GM12878 (cell line): ENCODE data around the gene SCN4A. TPM values are rescaled to one million over a fixed set of nuclear protein-coding genes. Genes with fewer than 3 reads are reported as not detected.
A peak's percentile ranks its signal among the peaks of the same experiment; 100 is the strongest.

ENCODE experiments used
- ATAC-seq: fragments of 200-7000 bp; cut with Tn5 transposase; 3 replicates; pipeline ENCODE4 v1.9.1; 2020; ENCODE audit warnings: mild to moderate bottlenecking, moderate library complexity
- BruUV-seq: library from RNA; stranded (reverse); fragments of 400-500 nt; replicated peaks from 2 replicates; lab custom pipeline; 2021; lab: Mats Ljungman, UMichigan
- CTCF ChIA-PET: fragments of 300-600 bp; sonication (Branson Sonifier 250); formaldehyde crosslinking; extraction: SDS; loops from one replicate; lab custom pipeline; 2021; ENCODE audit warnings: inconsistent platforms; lab: Yijun Ruan, JAX
- POLR2A ChIA-PET: fragments of 350-600 bp; formaldehyde crosslinking; extraction: SDS; loops from one replicate; lab custom pipeline; 2021; ENCODE audit warnings: inconsistent platforms; lab: Charles Lee
- RAD21 ChIA-PET: fragments of 300-600 bp; sonication (Branson Sonifier 250); formaldehyde crosslinking; loops from one replicate; lab custom pipeline; 2023; ENCODE audit warnings: antibody characterized with exemption; ENCODE audit not compliant: unreplicated experiment; lab: Charles Lee
- SMC1A ChIA-PET: fragments of 300-600 bp; sonication (Branson Sonifier 250); formaldehyde crosslinking; loops from one replicate; lab custom pipeline; 2023; ENCODE audit not compliant: unreplicated experiment, uncharacterized antibody; lab: Charles Lee
- DNase-seq: peaks from one replicate; pipeline ENCODE4 v3.0.0-alpha.2; 2011; ENCODE audit warnings: low read depth, low spot score
- FAIRE-seq: peaks from 3 replicates; lab custom pipeline; 2011; peaks lifted over from hg19 to GRCh38; lab: Jason Lieb, UNC
- H2AFZ ChIP-seq: 2 replicates; pipeline ENCODE4 v1.6.0; 2011; ENCODE audit warnings: low read depth, low read length, control low read depth; ENCODE audit not compliant: control insufficient read depth
- H3K27ac ChIP-seq: 2 replicates; pipeline ENCODE4 v1.5.1; 2011; ENCODE audit warnings: control low read depth; ENCODE audit not compliant: control insufficient read depth, insufficient read depth
- H3K27me3 ChIP-seq, 2 experiments: replicated peaks in 1 of 2; 2 replicates each; pipeline versions ENCODE4 v1.6.0 to v1.6.1; 2011; ENCODE audit warnings: low read length in 1 of 2; ENCODE audit not compliant: control insufficient read depth in 2 of 2, insufficient read depth in 2 of 2
- H3K36me3 ChIP-seq, 2 experiments: 2 replicates each; pipeline ENCODE4 v1.5.1; 2011; ENCODE audit warnings: low read length in 1 of 2; ENCODE audit not compliant: control insufficient read depth in 2 of 2, insufficient read depth in 2 of 2
- H3K4me1 ChIP-seq: 2 replicates; pipeline ENCODE4 v1.6.1; 2011; ENCODE audit warnings: mild to moderate bottlenecking, low read length, moderate library complexity, mixed read lengths; ENCODE audit not compliant: control insufficient read depth, insufficient read depth
- H3K4me2 ChIP-seq: 2 replicates; pipeline ENCODE4 v1.6.0; 2011; ENCODE audit warnings: control low read depth; ENCODE audit not compliant: control insufficient read depth, insufficient read depth
- H3K4me3 ChIP-seq: fragments of 200-600 bp; sonication (generic); 2 replicates; pipeline ENCODE4 v1.5.1; 2016
- H3K79me2 ChIP-seq: 2 replicates; pipeline ENCODE4 v1.6.0; 2011; ENCODE audit warnings: low read length; ENCODE audit not compliant: control insufficient read depth, insufficient read depth
- H3K9ac ChIP-seq: 2 replicates; pipeline ENCODE4 v1.8.0; 2011; ENCODE audit warnings: low read length, control low read depth, mixed read lengths; ENCODE audit not compliant: control insufficient read depth, insufficient read depth
- H3K9me3 ChIP-seq: replicated peaks from 3 replicates; pipeline ENCODE4 v1.5.1; 2011; ENCODE audit warnings: mild to moderate bottlenecking, low read length; ENCODE audit not compliant: control insufficient read depth, insufficient read depth
- H4K20me1 ChIP-seq: 2 replicates; pipeline ENCODE4 v1.6.0; 2011; ENCODE audit not compliant: control insufficient read depth, insufficient read depth
- BHLHE40 ChIP-seq, 2 experiments: fragments of 450-650 bp in 1 of 2; IDR thresholded peaks; 2 replicates each; pipeline ENCODE4 v1.6.1; 2011 to 2017; ENCODE audit warnings: low read depth in 2 of 2, borderline replicate concordance in 1 of 2, improper control_type of control experiment in 1 of 2, low read length in 1 of 2, mild to moderate bottlenecking in 1 of 2
- CEBPB ChIP-seq, 2 experiments: fragments of 150-350 bp in 1 of 2; IDR thresholded peaks; 2 replicates each; pipeline ENCODE4 v1.6.1; 2012 to 2014; ENCODE audit warnings: low read depth in 2 of 2, low read length in 2 of 2, borderline replicate concordance in 1 of 2, inconsistent platforms in 1 of 2
- CHD2 ChIP-seq: IDR thresholded peaks from 2 replicates; pipeline ENCODE4 v1.6.1; 2011; ENCODE audit warnings: low read depth, low read length, improper control_type of control experiment, borderline replicate concordance
- E2F4 ChIP-seq: IDR thresholded peaks from 2 replicates; pipeline ENCODE4 v1.6.1; 2012; ENCODE audit warnings: low read depth, low read length, improper control_type of control experiment
- FOXM1 ChIP-seq: IDR thresholded peaks from 2 replicates; pipeline ENCODE4 v1.6.1; 2012; ENCODE audit warnings: low read depth, mild to moderate bottlenecking, inconsistent platforms, low read length, moderate library complexity
- HDAC2 ChIP-seq: fragments of 200-600 bp; sonication (generic); IDR thresholded peaks from 2 replicates; pipeline ENCODE4 v1.6.1; 2017
- JUND ChIP-seq: IDR thresholded peaks from 2 replicates; pipeline ENCODE4 v1.6.1; 2012; ENCODE audit warnings: low read depth, mild to moderate bottlenecking, low read length, improper control_type of control experiment, moderate library complexity
- MEF2A ChIP-seq: IDR thresholded peaks from 2 replicates; pipeline ENCODE4 v1.6.1; 2011; ENCODE audit warnings: low read depth, mild to moderate bottlenecking, low read length, moderate library complexity; ENCODE audit not compliant: insufficient read depth
- MTA3 ChIP-seq: IDR thresholded peaks from 2 replicates; pipeline ENCODE4 v1.6.1; 2012; ENCODE audit warnings: low read length, inconsistent platforms, borderline replicate concordance
- MYB ChIP-seq: fragments of 150-350 bp; IDR thresholded peaks from 2 replicates; pipeline ENCODE4 v1.6.1; 2014; ENCODE audit warnings: mild to moderate bottlenecking, low read depth, low read length, borderline replicate concordance
- POLR2AphosphoS5 ChIP-seq: IDR thresholded peaks from 2 replicates; pipeline ENCODE4 v1.6.1; 2011; ENCODE audit warnings: mild to moderate bottlenecking, low read length, inconsistent platforms
- SP1 ChIP-seq: IDR thresholded peaks from one replicate; pipeline ENCODE4 v1.6.1; 2011; ENCODE audit warnings: low read depth, low read length
- TCF7 ChIP-seq: IDR thresholded peaks from 2 replicates; pipeline ENCODE4 v1.6.1; 2014; ENCODE audit warnings: antibody characterized with exemption, borderline replicate concordance
- YY1 ChIP-seq: IDR thresholded peaks from 2 replicates; pipeline ENCODE4 v1.6.1; 2011; ENCODE audit warnings: low read depth, mild to moderate bottlenecking, low read length
- ZNF622 ChIP-seq: fragments of 450-650 bp; IDR thresholded peaks from 2 replicates; pipeline ENCODE4 v1.6.1; 2017; ENCODE audit warnings: mild to moderate bottlenecking, inconsistent platforms
- WGBS: methylation state at CpG from one replicate; pipeline ENCODE4 v1.1.6; 2016; ENCODE audit warnings: low lambda C conversion rate; ENCODE audit not compliant: insufficient replicate concordance, insufficient coverage; ENCODE audit errors: missing lambda C conversion rate; 5-methylcytosine and 5-hydroxymethylcytosine counted together
- in situ Hi-C: fragments of 300-500 bp; cut with MboI; formaldehyde crosslinking; loops from 9 replicates; pipeline ENCODE4 v1.14.3; 2018; ENCODE audit warnings: mixed read lengths
- intact Hi-C: fragments of 100-400 bp; cut with micrococcal nuclease; formaldehyde crosslinking; loops from one replicate; pipeline ENCODE4 v1.14.2; 2022; ENCODE audit not compliant: unreplicated experiment
- polyA plus RNA-seq, 11 experiments: library from polyadenylated mRNA; depleted of rRNA in 4 of 11; unstranded in 6 of 11; stranded (reverse) in 5 of 11; fragments of >200 nt; fragmentation: Nextera tagmentation in 4 of 11; fragmentation: Illumina TruSeq in 1 of 11; extraction: Ambion mirVana in 4 of 11; extraction: Trizol in 1 of 11; gene quantifications; 1 replicate in 1 of 11; 2 replicates in 10 of 11; pipeline versions ENCODE4 v1.2.1 to v1.2.3, GENCODE V29; 2011 to 2016; ENCODE audit warnings: inconsistent platforms in 2 of 11, missing spikeins in 2 of 11, low read depth in 1 of 11
- total RNA-seq, 4 experiments: library from RNA; depleted of rRNA in 3 of 4; stranded (reverse); fragments of >200 nt in 3 of 4; fragmentation: Illumina TruSeq in 1 of 4; extraction: Trizol in 1 of 4; gene quantifications; 2 replicates each; pipeline versions ENCODE4 v1.2.1 to v1.2.3, GENCODE V29; 2013 to 2021

The SCN4A gene
- total and polyA plus RNA-seq, 10 of the 15 experiments (the other 5 are each of a cell fraction or from before 2014, with no cell fraction given), result under 0.01 to 0.15 (median 0.07) TPM; not detected in 4

GRCh38 chr17:63961355-63962212, 11.1 kb downstream of the SCN4A start:
- no TSS peak for BruUV-seq
- no peak overlapping the region for H3K9ac ChIP-seq
- FAIRE-seq (no peak), ATAC-seq (peak; percentile 76), DNase-seq (no peak)
- peak overlapping the region; percentile 8; the same call in 1 of the 2 replicates for H2AFZ ChIP-seq
- no peaks in the 10 kb centered on the region for H3K79me2 ChIP-seq
- no peaks in the 10 kb centered on the region for H4K20me1 ChIP-seq
- RAD21 ChIA-PET, result interaction anchor here (0.6 to 1.4 kb wide), 4 partner anchors 11 to 108 kb away, joined by 3 read pairs; partner anchors contain the start of gene GH1
- no peaks in the 10 kb centered on the region for H3K9me3 ChIP-seq
- no peaks in the 10 kb centered on the region for H3K27me3 ChIP-seq
- H3K4me3 ChIP-seq, result no peak overlapping the region
- in situ Hi-C loops (no loop called here), intact Hi-C loops (no loop called here)
- no peak overlapping the region for H3K4me2 ChIP-seq
- no peaks in the 10 kb centered on the region for H3K36me3 ChIP-seq
- no peak overlapping the region for H3K27ac ChIP-seq
- SMC1A ChIA-PET, result interaction anchor here (0.6 to 1.0 kb wide), 2 partner anchors 42 to 172 kb away, joined by 3 read pairs; no protein-coding TSS in a partner anchor
- CTCF ChIA-PET, result interaction anchor here (1.0 kb wide), 1 partner anchor 11 kb away, joined by 3 read pairs; no protein-coding TSS in a partner anchor
- TF ChIP-seq ZNF622 (no peak), JUND (no peak), YY1 (no peak), POLR2AphosphoS5 (no peak), TCF7 (no peak), BHLHE40 (IDR thresholded peaks at IDR 0.05; ENCODE audit: borderline replicate concordance in 1 of 2, low read depth in 2 of 2, low read length in 1 of 2) (peak in 1 of 2 experiments; percentile 24; a peak in 1 of 4 replicates), FOXM1 (no peak), MEF2A (no peak), HDAC2 (no peak), MTA3 (no peak), E2F4 (no peak), MYB (no peak), CEBPB (IDR thresholded peaks at IDR 0.05; ENCODE audit: borderline replicate concordance in 1 of 2, low read depth in 2 of 2, low read length in 2 of 2) (no peak), SP1 (peak; percentile 33), CHD2 (no peak)
- H3K4me1 ChIP-seq, result peaks cover 4% of the 10 kb centered on the region
- WGBS, result 47% methylated on average over 26 of the region's 37 CpGs
- POLR2A ChIA-PET, result interaction anchor here (0.6 kb wide), 2 partner anchors 79 to 174 kb away, joined by 4 to 8 read pairs; no protein-coding TSS in a partner anchor
